ENCODE results near the gene THOC1.

THOC1 gene

DNA sequence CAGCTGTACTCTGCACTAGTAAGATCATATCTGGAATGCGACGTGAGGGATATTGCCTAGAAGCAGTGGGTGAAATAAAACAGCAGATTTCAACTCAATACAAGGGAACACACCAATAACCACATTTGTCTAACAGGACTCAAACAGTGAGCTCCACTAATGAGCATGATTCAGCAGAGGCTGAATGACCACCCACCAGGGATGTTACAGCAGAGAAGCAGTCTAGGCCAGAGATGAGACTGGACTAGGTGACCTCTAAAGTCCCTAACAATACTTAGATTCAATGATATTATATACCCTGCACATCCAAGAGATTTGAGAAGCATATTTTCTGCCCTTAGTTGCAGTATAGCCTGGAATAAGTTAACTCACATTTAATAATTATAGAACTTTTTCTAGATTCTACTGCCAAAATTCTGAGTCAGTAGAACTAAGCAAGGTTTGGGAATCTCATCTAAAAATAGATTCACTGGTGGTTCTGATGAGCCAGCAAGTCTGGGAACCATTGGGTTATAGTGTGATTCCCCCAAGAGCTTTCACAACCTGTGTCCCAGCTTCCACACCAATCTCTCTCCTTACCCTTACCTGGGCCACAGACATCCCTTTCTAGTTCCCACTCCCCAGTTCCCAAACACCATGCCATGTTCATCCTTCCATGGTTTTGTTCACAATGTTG lies 6.3 kb downstream of the THOC1 start:
- TF ChIP-seq, protein P1, sequence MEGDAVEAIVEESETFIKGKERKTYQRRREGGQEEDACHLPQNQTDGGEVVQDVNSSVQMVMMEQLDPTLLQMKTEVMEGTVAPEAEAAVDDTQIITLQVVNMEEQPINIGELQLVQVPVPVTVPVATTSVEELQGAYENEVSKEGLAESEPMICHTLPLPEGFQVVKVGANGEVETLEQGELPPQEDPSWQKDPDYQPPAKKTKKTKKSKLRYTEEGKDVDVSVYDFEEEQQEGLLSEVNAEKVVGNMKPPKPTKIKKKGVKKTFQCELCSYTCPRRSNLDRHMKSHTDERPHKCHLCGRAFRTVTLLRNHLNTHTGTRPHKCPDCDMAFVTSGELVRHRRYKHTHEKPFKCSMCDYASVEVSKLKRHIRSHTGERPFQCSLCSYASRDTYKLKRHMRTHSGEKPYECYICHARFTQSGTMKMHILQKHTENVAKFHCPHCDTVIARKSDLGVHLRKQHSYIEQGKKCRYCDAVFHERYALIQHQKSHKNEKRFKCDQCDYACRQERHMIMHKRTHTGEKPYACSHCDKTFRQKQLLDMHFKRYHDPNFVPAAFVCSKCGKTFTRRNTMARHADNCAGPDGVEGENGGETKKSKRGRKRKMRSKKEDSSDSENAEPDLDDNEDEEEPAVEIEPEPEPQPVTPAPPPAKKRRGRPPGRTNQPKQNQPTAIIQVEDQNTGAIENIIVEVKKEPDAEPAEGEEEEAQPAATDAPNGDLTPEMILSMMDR (IDR thresholded peaks at IDR 0.05; ENCODE audit: low read depth, low read length, missing control alignments), result no peak
- no peak for DNase-seq (ENCODE audit: low read depth)
- no peak overlapping the region for H3K4me3 ChIP-seq (ENCODE audit: low read depth, low read length)

DNA sequence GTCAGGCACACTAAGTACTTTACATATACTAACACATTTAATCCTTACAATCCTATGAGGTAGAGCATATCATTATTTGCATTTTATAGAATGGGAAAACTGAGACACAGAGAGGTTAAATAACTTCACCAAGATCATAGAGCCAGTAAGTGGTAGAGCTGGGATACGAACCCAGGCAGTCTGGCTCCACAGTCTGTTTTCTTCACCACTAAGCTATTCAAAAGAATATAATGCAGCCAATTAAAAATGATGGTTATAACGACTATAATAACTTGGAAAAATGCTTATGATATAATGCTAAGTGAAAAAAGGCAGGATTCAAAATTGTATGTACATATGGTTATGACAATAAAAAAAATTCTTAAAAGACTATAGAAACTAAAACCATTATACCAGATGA lies 7.3 kb downstream of the THOC1 start:
- no peak for DNase-seq (ENCODE audit: low read depth)
- H3K4me3 ChIP-seq (ENCODE audit: low read depth, low read length), result no peak overlapping the region
- TF ChIP-seq, protein P1 (IDR thresholded peaks at IDR 0.05; ENCODE audit: low read depth, low read length, missing control alignments), result no peak

DNA sequence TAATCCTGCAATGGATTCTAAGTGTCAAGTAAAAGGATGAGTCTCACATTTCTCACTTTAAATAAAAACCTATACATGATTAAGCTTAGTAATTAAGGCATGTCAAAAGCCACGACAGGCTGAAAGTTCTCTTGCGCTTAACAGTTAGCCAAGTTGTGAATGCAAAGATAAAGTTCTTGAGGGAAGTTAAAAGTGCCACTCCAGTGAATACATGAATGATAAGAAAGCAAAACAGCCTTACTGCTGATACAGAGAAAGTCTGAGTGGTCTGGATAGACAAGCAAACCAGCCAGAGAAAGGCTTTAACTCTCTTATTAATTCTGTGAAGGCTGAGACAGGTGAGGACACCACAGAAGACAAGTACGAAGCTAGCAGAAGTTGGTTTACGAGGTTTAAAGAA lies 12.7 kb downstream of the THOC1 start:
- TF ChIP-seq, protein P1 (IDR thresholded peaks at IDR 0.05; ENCODE audit: low read depth, low read length, missing control alignments), result no peak
- DNase-seq (ENCODE audit: low read depth), result no peak
- no peak overlapping the region for H3K4me3 ChIP-seq (ENCODE audit: low read depth, low read length)

DNA sequence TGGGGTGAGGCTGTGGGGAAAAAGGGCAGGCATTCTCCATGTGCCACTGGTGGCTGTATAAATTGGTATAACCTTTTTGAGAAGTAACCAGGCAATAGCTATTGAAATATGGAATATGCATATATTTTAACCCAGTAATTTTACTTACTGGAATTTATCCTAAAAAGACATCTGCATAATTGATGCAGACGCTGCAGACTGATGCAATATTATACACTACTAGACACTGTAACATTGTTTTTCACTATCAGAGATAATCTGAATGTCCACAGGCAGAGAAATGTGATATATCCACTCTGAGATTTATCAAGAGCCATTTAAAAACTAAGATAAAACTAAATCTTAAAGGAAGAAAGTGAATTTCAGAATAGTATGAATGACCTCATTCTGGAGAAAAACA lies 14.7 kb downstream of the THOC1 start:
- TF ChIP-seq, protein P1 (IDR thresholded peaks at IDR 0.05; ENCODE audit: low read depth, low read length, missing control alignments), result no peak
- DNase-seq (ENCODE audit: low read depth), result no peak
- H3K4me3 ChIP-seq (ENCODE audit: low read depth, low read length), result no peak overlapping the region

DNA sequence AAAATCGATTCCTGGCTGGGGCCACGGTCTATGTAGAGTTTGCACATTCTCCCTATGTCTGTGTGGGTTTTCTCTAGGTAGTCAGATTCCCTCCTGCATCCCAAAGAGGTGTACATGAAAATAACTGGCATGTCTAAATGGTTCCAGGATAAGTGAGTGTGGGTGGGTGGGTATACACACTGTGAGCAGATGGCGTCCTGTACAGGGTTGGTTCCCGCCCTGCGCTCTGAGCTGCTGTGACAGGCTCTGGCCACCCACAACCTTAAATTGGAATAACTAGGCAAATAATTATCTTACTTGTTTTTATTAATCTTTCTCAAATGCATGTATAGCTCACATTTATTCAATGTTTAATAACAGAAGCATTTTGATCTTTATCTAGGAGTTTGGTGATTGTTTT lies 16.3 kb downstream of the THOC1 start:
- no peak overlapping the region for H3K4me3 ChIP-seq (ENCODE audit: low read depth, low read length)
- no peak for DNase-seq (ENCODE audit: low read depth)
- TF ChIP-seq, protein P1 (IDR thresholded peaks at IDR 0.05; ENCODE audit: low read depth, low read length, missing control alignments), result no peak

DNA sequence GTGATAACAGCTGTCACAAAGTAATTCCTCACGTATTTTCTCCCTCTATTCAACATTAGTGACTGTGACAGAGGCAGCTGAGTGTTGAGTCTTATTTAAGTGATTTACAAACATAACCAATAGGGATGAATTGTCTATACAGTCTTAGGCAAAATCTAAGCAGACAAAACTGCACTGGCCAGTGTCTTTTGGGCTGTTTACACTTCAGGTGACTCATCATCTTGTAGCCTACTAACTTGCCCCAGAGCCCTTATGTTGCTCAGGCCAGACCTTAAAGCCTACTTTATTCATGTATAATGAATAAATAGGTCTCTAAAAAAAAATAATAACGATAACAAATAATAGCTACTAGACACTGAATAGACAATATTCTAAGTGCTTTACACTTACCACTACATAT lies 17.2 kb downstream of the THOC1 start:
- TF ChIP-seq, protein P1 (IDR thresholded peaks at IDR 0.05; ENCODE audit: low read depth, low read length, missing control alignments), result no peak
- H3K4me3 ChIP-seq (ENCODE audit: low read depth, low read length), result no peak overlapping the region
- DNase-seq (ENCODE audit: low read depth), result no peak

DNA sequence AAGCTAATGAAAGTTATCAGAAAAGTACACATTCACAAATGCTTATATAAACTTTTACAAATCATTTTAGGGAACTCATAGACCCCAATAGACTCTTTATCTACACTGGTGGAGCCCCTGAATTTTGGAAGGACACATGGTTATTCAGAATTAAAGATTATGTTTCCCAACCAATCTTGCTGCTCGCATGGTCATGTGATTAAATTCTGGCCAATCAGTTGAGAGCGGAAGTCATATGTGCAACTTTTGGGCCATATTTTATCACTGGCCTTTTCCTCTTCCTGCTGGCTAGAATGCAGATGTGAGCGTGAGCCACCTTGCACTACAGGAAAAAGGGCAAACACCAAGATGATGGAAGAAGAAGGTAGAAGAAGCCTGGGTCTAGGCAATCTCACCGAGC lies 19.8 kb downstream of the THOC1 start:
- H3K4me3 ChIP-seq (ENCODE audit: low read depth, low read length), result no peak overlapping the region
- TF ChIP-seq, protein P1 (IDR thresholded peaks at IDR 0.05; ENCODE audit: low read depth, low read length, missing control alignments), result no peak
- no peak for DNase-seq (ENCODE audit: low read depth)

Data from GM12864 (cell line).